Measurements from ENCODE around the gene UBL3.

Gene UBL3

GRCh38 chr13:29802621-29803020 is 47.8 kb downstream of the UBL3 start:
- no peak for DNase-seq (ENCODE audit: insufficient read length, low spot score)
- FAIRE-seq = no peak
- TF ChIP-seq CTCF (IDR thresholded peaks at IDR 0.05; ENCODE audit: insufficient read depth, missing control alignments) = no peak

- DNase-seq (ENCODE audit: insufficient read length, low spot score) (no peak), FAIRE-seq (no peak)
- TF ChIP-seq CTCF (IDR thresholded peaks at IDR 0.05; ENCODE audit: insufficient read depth, missing control alignments) = no peak
Measured at GRCh38 chr13:29801737-29802305, 48.6 kb downstream of the UBL3 start.

- DNase-seq (ENCODE audit: insufficient read length, low spot score) (no peak), FAIRE-seq (no peak)
Measured at GRCh38 chr13:29801102-29801501, 49.3 kb downstream of the UBL3 start.

GRCh38 chr13:29800687-29801086 is 49.7 kb downstream of the UBL3 start:
- DNase-seq (ENCODE audit: insufficient read length, low spot score) (no peak), FAIRE-seq (no peak)
- TF ChIP-seq CTCF (IDR thresholded peaks at IDR 0.05; ENCODE audit: insufficient read depth, missing control alignments) = no peak

More at GRCh38 chr13:29801102-29801501, 49.3 kb downstream of the UBL3 start:
- no peak for TF ChIP-seq CTCF (IDR thresholded peaks at IDR 0.05; ENCODE audit: insufficient read depth, missing control alignments)

- TF ChIP-seq CTCF (IDR thresholded peaks at IDR 0.05; ENCODE audit: insufficient read depth, missing control alignments) = no peak
- DNase-seq (ENCODE audit: insufficient read length, low spot score) = no peak
- no peak for FAIRE-seq
Measured at GRCh38 chr13:29799041-29799440, 51.4 kb downstream of the UBL3 start.

- FAIRE-seq (no peak), DNase-seq (ENCODE audit: insufficient read length, low spot score) (no peak)
- no peak for TF ChIP-seq CTCF (IDR thresholded peaks at IDR 0.05; ENCODE audit: insufficient read depth, missing control alignments)
Measured at GRCh38 chr13:29791997-29792780, 58.2 kb downstream of the UBL3 start.

- no peak for DNase-seq (ENCODE audit: insufficient read length, low spot score)
- no peak for FAIRE-seq
- no peak for TF ChIP-seq CTCF (IDR thresholded peaks at IDR 0.05; ENCODE audit: insufficient read depth, missing control alignments)
Measured at GRCh38 chr13:29791508-29791907, 58.9 kb downstream of the UBL3 start.

Data from D721Med (cell line).